Measurements from ENCODE around the gene SSX3.
"Not testable (repeated sequence)": the region's sequence is repeated elsewhere in the genome, so short reads cannot be mapped to it uniquely, and the experiment has no call there.

GRCh38 chrX:48346059-48346458, 10.4 kb downstream of the SSX3 start:
- TF ChIP-seq POLR2AphosphoS5 (IDR thresholded peaks at IDR 0.05; ENCODE audit: low read depth, low read length); ZBTB33 (IDR thresholded peaks at IDR 0.05; ENCODE audit: borderline replicate concordance, low read depth); SIN3A (IDR thresholded peaks at IDR 0.05; ENCODE audit: borderline replicate concordance, low read depth, low read length): not testable (repeated sequence)
- peak; percentile 47; the same call in 1 of the 2 replicates for TF ChIP-seq REST (IDR thresholded peaks at IDR 0.05; ENCODE audit: low read depth, low read length)

Data from SK-N-SH (cell line).